ENCODE measurements around the gene NEXN. TPM values are rescaled to one million over a fixed set of nuclear protein-coding genes. Genes with fewer than 3 reads are reported as not detected.

NEXN gene
- total RNA-seq, 2 experiments from 2014 or later, result 2.4 to 2.8 TPM

- ChIA-PET POLR2A (interaction anchor here (1.0 to 3.3 kb wide), 5 partner anchors 10 to 52 kb away, joined by 3 to 36 read pairs (median 14); partner anchors contain the start of gene FUBP1), CTCF (interaction anchor here (1.2 to 1.4 kb wide), 2 partner anchors 8 to 13 kb away, joined by 3 to 5 read pairs; no protein-coding TSS in a partner anchor)
- ATAC-seq (no peak), DNase-seq (no peak)
- intact Hi-C loops (cut with micrococcal nuclease), result no loop called here
- Mint-ChIP-seq H3K36me3 (ENCODE audit: low read depth) (peaks cover 66% of the 10 kb centered on the region), H3K27me3 (no peaks in the 10 kb centered on the region), H3K4me3 (no peak overlapping the region), H3K9me3 (no peaks in the 10 kb centered on the region), H3K27ac (no peak overlapping the region), H3K4me1 (ENCODE audit: low read depth) (peaks cover 42% of the 10 kb centered on the region)
- no peak for TF ChIP-seq CTCF (IDR thresholded peaks at IDR 0.05)
These were observed 67.3 kb downstream of the NEXN start for GRCh38 chr1:77955709-77956108.

GRCh38 chr1:77956464-77956863 lies 68.0 kb downstream of the NEXN start:
- no peak overlapping the region for H3K4me3 Mint-ChIP-seq
- H3K27ac Mint-ChIP-seq, result no peak overlapping the region
- CTCF ChIA-PET, result interaction anchor here (0.9 to 1.6 kb wide), 5 partner anchors 9 to 25 kb away, joined by 3 to 5 read pairs (median 4); no protein-coding TSS in a partner anchor
- POLR2A ChIA-PET, result interaction anchor here (1.0 to 3.3 kb wide), 7 partner anchors 9 to 53 kb away, joined by 3 to 36 read pairs (median 4); partner anchors contain the start of gene FUBP1
- H3K4me1 Mint-ChIP-seq (ENCODE audit: low read depth), result peaks cover 39% of the 10 kb centered on the region
- ATAC-seq (no peak), DNase-seq (no peak)
- H3K9me3 Mint-ChIP-seq, result no peaks in the 10 kb centered on the region
- H3K27me3 Mint-ChIP-seq, result no peaks in the 10 kb centered on the region
- intact Hi-C loops (cut with micrococcal nuclease), result no loop called here
- peaks cover 67% of the 10 kb centered on the region for H3K36me3 Mint-ChIP-seq (ENCODE audit: low read depth)
- no peak for TF ChIP-seq CTCF (IDR thresholded peaks at IDR 0.05)

GRCh38 chr1:77958391-77958790 lies 70.0 kb downstream of the NEXN start:
- POLR2A ChIA-PET, result interaction anchor here (0.8 to 3.3 kb wide), 3 partner anchors 8 to 19 kb away, joined by 3 to 36 read pairs (median 6); partner anchors contain the start of gene FUBP1
- intact Hi-C loops (cut with micrococcal nuclease), result no loop called here
- DNase-seq, result no peak
- Mint-ChIP-seq H3K36me3 (ENCODE audit: low read depth) (peaks cover 70% of the 10 kb centered on the region), H3K27ac (peak overlapping the region; percentile 28), H3K4me3 (no peak overlapping the region), H3K9me3 (no peaks in the 10 kb centered on the region), H3K4me1 (ENCODE audit: low read depth) (peaks cover 37% of the 10 kb centered on the region), H3K27me3 (no peaks in the 10 kb centered on the region)
- TF ChIP-seq CTCF (IDR thresholded peaks at IDR 0.05), result no peak
- no peak for ATAC-seq
- CTCF ChIA-PET, result no interaction called here

GRCh38 chr1:77958850-77959249 lies 70.4 kb downstream of the NEXN start:
- no peak overlapping the region for H3K4me3 Mint-ChIP-seq
- DNase-seq (no peak), ATAC-seq (no peak)
- intact Hi-C loops (cut with micrococcal nuclease), result no loop called here
- CTCF ChIA-PET, result no interaction called here
- H3K27ac Mint-ChIP-seq, result peak overlapping the region; percentile 31
- TF ChIP-seq CTCF (IDR thresholded peaks at IDR 0.05), result no peak
- no peaks in the 10 kb centered on the region for H3K9me3 Mint-ChIP-seq
- H3K4me1 Mint-ChIP-seq (ENCODE audit: low read depth), result peaks cover 34% of the 10 kb centered on the region
- no peaks in the 10 kb centered on the region for H3K27me3 Mint-ChIP-seq
- H3K36me3 Mint-ChIP-seq (ENCODE audit: low read depth), result peaks cover 69% of the 10 kb centered on the region
- POLR2A ChIA-PET, result interaction anchor here (1.8 kb wide), 1 partner anchor 9 kb away, joined by 6 read pairs; no protein-coding TSS in a partner anchor

- no peak for TF ChIP-seq CTCF (IDR thresholded peaks at IDR 0.05)
- ChIA-PET POLR2A (no interaction called here), CTCF (no interaction called here)
- intact Hi-C loops (cut with micrococcal nuclease), result no loop called here
- DNase-seq (no peak), ATAC-seq (peak; percentile 13)
- Mint-ChIP-seq H3K27ac (peak overlapping the region; percentile 53), H3K36me3 (ENCODE audit: low read depth) (peaks cover 71% of the 10 kb centered on the region), H3K27me3 (no peaks in the 10 kb centered on the region), H3K9me3 (no peaks in the 10 kb centered on the region), H3K4me3 (no peak overlapping the region), H3K4me1 (ENCODE audit: low read depth) (peaks cover 39% of the 10 kb centered on the region)
These were observed 73.0 kb downstream of the NEXN start for GRCh38 chr1:77961392-77961791.

All from activated CD8-positive, alpha-beta T cell treated with anti-CD3 and anti-CD28 coated beads for 36 hours (primary cell).